SK-MEL-5 (cell line): Measurements from ENCODE around the gene FASTKD3. TPM values are rescaled to one million over a fixed set of nuclear protein-coding genes. Genes with fewer than 3 reads are reported as not detected.
A peak's percentile ranks its signal among the peaks of the same experiment; 100 is the strongest.

Source experiments
- DNase-seq: peaks from one replicate; pipeline ENCODE4 v3.0.0-alpha.2; 2016; ENCODE audit warnings: low read depth, low spot score
- in situ Hi-C: cut with HindIII; loops from 2 replicates; pipeline ENCODE4 v1.10.0; 2016; ENCODE audit warnings: low sequenced_read_pairs, high pct_unique_total_duplicates, low pct_unique_long_range_greater_than_20kb
- total RNA-seq: library from RNA; depleted of rRNA; stranded (reverse); fragments of >200 nt; shearing (Covaris generic); gene quantifications from 2 replicates; pipeline ENCODE4 v1.2.3, GENCODE V29; 2014

The FASTKD3 gene
- total RNA-seq, 1 experiment from 2014 or later, result 33.6 TPM

GRCh38 chr5:7856855-7857254, 12.0 kb downstream of the FASTKD3 start:
- in situ Hi-C loops, result no loop called here
- peak; percentile 86 for DNase-seq

- no peak for DNase-seq
- in situ Hi-C loops, result no loop called here
These were observed 13.2 kb downstream of the FASTKD3 start for GRCh38 chr5:7855611-7856010.

- no peak for DNase-seq
- in situ Hi-C loops, result no loop called here
These were observed 15.8 kb downstream of the FASTKD3 start for GRCh38 chr5:7852988-7853387.

- in situ Hi-C loops, result no loop called here
- DNase-seq, result no peak
These were observed 16.3 kb downstream of the FASTKD3 start for GRCh38 chr5:7852542-7852941.

- in situ Hi-C loops, result no loop called here
- DNase-seq, result no peak
These were observed 17.1 kb downstream of the FASTKD3 start for GRCh38 chr5:7851617-7852289.

- DNase-seq, result no peak
- in situ Hi-C loops, result no loop called here
These were observed 17.6 kb downstream of the FASTKD3 start for GRCh38 chr5:7851240-7851592.

GRCh38 chr5:7850395-7851239, 18.2 kb downstream of the FASTKD3 start, which contains the start of gene CFAP90:
Gene CFAP90 (minus strand): TSS chr5:7851133. CDS start chr5:7851021, 112 bp downstream.
- in situ Hi-C loops, result no loop called here
- DNase-seq, result peak; percentile 36

GRCh38 chr5:7849681-7850394, 19.0 kb downstream of the FASTKD3 start:
- no peak for DNase-seq
- in situ Hi-C loops, result no loop called here

- DNase-seq, result no peak
These were observed 20.5 kb downstream of the FASTKD3 start for GRCh38 chr5:7848296-7848695.

GRCh38 chr5:7846327-7846726, 22.5 kb downstream of the FASTKD3 start:
- DNase-seq, result no peak
- in situ Hi-C loops, result no loop called here

More at GRCh38 chr5:7848296-7848695, 20.5 kb downstream of the FASTKD3 start:
- in situ Hi-C loops, result no loop called here

- DNase-seq, result no peak
- in situ Hi-C loops, result no loop called here
These were observed 23.3 kb downstream of the FASTKD3 start for GRCh38 chr5:7845557-7845956.

- no peak for DNase-seq
- in situ Hi-C loops, result no loop called here
These were observed 23.9 kb downstream of the FASTKD3 start for GRCh38 chr5:7844901-7845300.

- no peak for DNase-seq
- in situ Hi-C loops, result no loop called here
These were observed 26.3 kb downstream of the FASTKD3 start for GRCh38 chr5:7842531-7842930.

GRCh38 chr5:7837403-7837802, 31.4 kb downstream of the FASTKD3 start:
- in situ Hi-C loops, result no loop called here
- no peak for DNase-seq

GRCh38 chr5:7834982-7835381, 33.8 kb downstream of the FASTKD3 start:
- DNase-seq, result no peak
- in situ Hi-C loops, result no loop called here

GRCh38 chr5:7828269-7828668, 40.6 kb downstream of the FASTKD3 start:
- in situ Hi-C loops, result no loop called here
- DNase-seq, result no peak

- in situ Hi-C loops, result no loop called here
- DNase-seq, result no peak
These were observed 41.2 kb downstream of the FASTKD3 start for GRCh38 chr5:7827610-7828009.

GRCh38 chr5:7825630-7826029, 43.2 kb downstream of the FASTKD3 start:
- no peak for DNase-seq
- in situ Hi-C loops, result no loop called here
